GM19468 (cell line): Measurements from ENCODE around the gene ERICH6B.

Experiments
- ATAC-seq: cut with Tn5 transposase; IDR thresholded peaks from one replicate; pipeline ENCODE4 v1.9.1; 2021; ENCODE audit warnings: mild to moderate bottlenecking, moderate library complexity, moderate number of reproducible peaks; ENCODE audit not compliant: unreplicated experiment; ENCODE audit errors: extremely low read depth

ERICH6B gene

GRCh38 chr13:45545686-45546409 is 69.7 kb downstream of the ERICH6B start:
- ATAC-seq, result no peak

GRCh38 chr13:45544520-45544919 is 71.0 kb downstream of the ERICH6B start:
- no peak for ATAC-seq

GRCh38 chr13:45542878-45543277 is 72.7 kb downstream of the ERICH6B start:
- no peak for ATAC-seq

- ATAC-seq, result no peak
These were observed 73.1 kb downstream of the ERICH6B start for GRCh38 chr13:45542391-45542790.

- no peak for ATAC-seq
These were observed 73.7 kb downstream of the ERICH6B start for GRCh38 chr13:45541806-45542205.

- ATAC-seq, result no peak
These were observed 74.7 kb downstream of the ERICH6B start for GRCh38 chr13:45540864-45541263.

- ATAC-seq, result no peak
These were observed 75.3 kb downstream of the ERICH6B start for GRCh38 chr13:45540195-45540594.

- no peak for ATAC-seq
These were observed 77.2 kb downstream of the ERICH6B start for GRCh38 chr13:45538382-45538781.

- ATAC-seq, result no peak
These were observed 78.0 kb downstream of the ERICH6B start for GRCh38 chr13:45537516-45537915.

GRCh38 chr13:45536224-45536623 is 79.3 kb downstream of the ERICH6B start:
- ATAC-seq, result no peak

GRCh38 chr13:45534604-45535003 is 80.9 kb downstream of the ERICH6B start:
- no peak for ATAC-seq

- no peak for ATAC-seq
These were observed 85.8 kb downstream of the ERICH6B start for GRCh38 chr13:45529758-45530157.

GRCh38 chr13:45527699-45528462 is 87.7 kb downstream of the ERICH6B start:
- no peak for ATAC-seq

GRCh38 chr13:45522571-45522970 is 93.0 kb downstream of the ERICH6B start:
- ATAC-seq, result no peak

GRCh38 chr13:45521297-45521696 is 94.2 kb downstream of the ERICH6B start:
- no peak for ATAC-seq

GRCh38 chr13:45519493-45519892 is 96.0 kb downstream of the ERICH6B start:
- no peak for ATAC-seq

GRCh38 chr13:45518525-45519245 is 96.9 kb downstream of the ERICH6B start:
- ATAC-seq, result no peak

- ATAC-seq, result no peak
These were observed 98.8 kb downstream of the ERICH6B start for GRCh38 chr13:45516757-45517156.

- ATAC-seq, result no peak
These were observed 103.4 kb downstream of the ERICH6B start for GRCh38 chr13:45512098-45512496.

GRCh38 chr13:45511310-45512097 is 104.0 kb downstream of the ERICH6B start:
- no peak for ATAC-seq
